Aortic smooth muscle cell (primary cell): ENCODE results near the gene ROR1. TPM values are rescaled to one million over a fixed set of nuclear protein-coding genes. Genes with fewer than 3 reads are reported as not detected.

Source experiments
- total RNA-seq: library from RNA; depleted of rRNA; stranded (reverse); fragments of >200 nt; gene quantifications from 2 replicates; pipeline ENCODE4 v1.2.3, GENCODE V29; 2014

The ROR1 gene
- 7.8 and 11.5 TPM in 2 replicates for total RNA-seq

DNA sequence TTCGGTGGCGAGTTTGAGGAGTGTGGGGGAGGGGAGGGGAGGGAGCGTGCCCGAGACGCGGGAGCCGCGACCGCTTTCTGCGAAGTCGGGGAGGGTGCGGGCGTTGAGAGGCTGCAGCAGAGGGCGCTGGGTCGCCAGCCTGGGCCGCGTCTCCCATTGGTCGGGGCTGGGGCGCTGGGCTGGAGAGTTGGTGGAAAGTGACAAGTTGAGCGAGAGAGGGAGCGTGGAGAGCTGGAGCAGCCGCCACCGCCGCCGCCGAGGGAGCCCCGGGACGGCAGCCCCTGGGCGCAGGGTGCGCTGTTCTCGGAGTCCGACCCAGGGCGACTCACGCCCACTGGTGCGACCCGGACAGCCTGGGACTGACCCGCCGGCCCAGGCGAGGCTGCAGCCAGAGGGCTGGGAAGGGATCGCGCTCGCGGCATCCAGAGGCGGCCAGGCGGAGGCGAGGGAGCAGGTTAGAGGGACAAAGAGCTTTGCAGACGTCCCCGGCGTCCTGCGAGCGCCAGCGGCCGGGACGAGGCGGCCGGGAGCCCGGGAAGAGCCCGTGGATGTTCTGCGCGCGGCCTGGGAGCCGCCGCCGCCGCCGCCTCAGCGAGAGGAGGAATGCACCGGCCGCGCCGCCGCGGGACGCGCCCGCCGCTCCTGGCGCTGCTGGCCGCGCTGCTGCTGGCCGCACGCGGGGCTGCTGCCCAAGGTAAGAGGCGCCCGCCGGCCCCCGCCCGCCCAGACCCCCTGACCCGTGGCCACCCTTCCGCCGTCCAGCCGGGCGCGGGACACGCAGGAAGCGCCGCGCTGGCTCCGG is at the start of gene ROR1:
Gene ROR1, plus strand, starts transcription at position 203 of the 802 bp plus-strand sequence.

DNA sequence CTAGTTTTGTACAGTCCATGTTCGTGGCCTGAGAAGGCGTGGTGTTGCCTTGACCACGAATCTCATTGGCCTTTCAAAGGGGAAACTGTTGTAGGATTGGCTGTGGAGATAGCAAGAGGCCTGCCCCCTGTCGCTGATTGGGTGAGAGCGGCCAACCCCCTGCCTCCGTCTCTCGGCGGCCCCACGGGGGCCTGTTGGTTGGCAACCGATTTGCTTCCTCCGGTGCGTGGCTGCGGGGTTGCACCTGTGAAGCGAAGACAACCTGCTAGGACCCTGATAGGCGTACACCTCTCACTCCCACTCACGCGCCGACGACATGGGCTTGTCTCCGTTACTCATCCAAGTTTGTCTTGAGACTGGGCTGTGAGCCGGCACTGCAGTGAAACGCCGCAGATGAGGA is 429.6 kb downstream of the ROR1 start, which contains the start of gene UBE2U:
Gene UBE2U, plus strand, starts transcription at position 204 of the 400 bp plus-strand sequence. CDS start 428 bp downstream, outside the sequence.

Other genes starting within 250 kb of the ROR1 start
- gene PGM1, start 180.6 kb upstream of the ROR1 start, total RNA-seq = 26.0 and 28.4 TPM in 2 replicates